ENCODE data around the gene HYOU1.

GRCh38 chr11:118997627-118998387 is 59.2 kb downstream of the HYOU1 start, which contains the start of gene CENATAC:
- TF ChIP-seq CTCF (IDR thresholded peaks at IDR 0.05; ENCODE audit: poor library complexity): no peak
- TF ChIP-seq EZH2 (IDR thresholded peaks at IDR 0.05; ENCODE audit: borderline replicate concordance): no peak
- no peak for TF ChIP-seq EZH2phosphoT487 (IDR thresholded peaks at IDR 0.05; ENCODE audit: low read depth, severe bottlenecking, unreplicated experiment)
